A549 treated with ZK216348 at 1 μM for 4 hours (cell line): ENCODE results near the gene UMAD1. TPM values are rescaled to one million over a fixed set of nuclear protein-coding genes. Genes with fewer than 3 reads are reported as not detected.

Experiments
- total RNA-seq: library from RNA; stranded (reverse); fragments of 200-300 nt; extraction: Qiagen RNA extraction; gene quantifications from 5 replicates; pipeline ENCODE4 v1.2.3, GENCODE V29; 2022; ENCODE audit warnings: low read depth

UMAD1 gene
- total RNA-seq, result 6.8 to 11.8 TPM (median 9.5 TPM) in 5 replicates

GRCh38 chr7:7640221-7641128, at the start of gene UMAD1:
Gene UMAD1, plus strand, starts transcription at chr7:7640752. Its CDS starts 32,620 bp downstream, at chr7:7673372.

GRCh38 chr7:7718492-7718891, 77.9 kb downstream of the UMAD1 start, which contains the start of gene RPA3:
Gene RPA3, minus strand, starts transcription at chr7:7718607. Its CDS starts 78,189 bp downstream, at chr7:7640418.

Other genes with a start within 250 kb of the UMAD1 start
- 0.45 to 0.94 TPM (median 0.72 TPM) in 5 replicates for gene COL28A1, start 104.9 kb upstream of the UMAD1 start, total RNA-seq
- gene MIOS, start 73.9 kb upstream of the UMAD1 start, total RNA-seq, result 13.2 to 23.1 TPM (median 20.0 TPM) in 5 replicates
- gene RPA3, start 77.9 kb downstream of the UMAD1 start, total RNA-seq, result 74.2 to 106 TPM (median 95.0 TPM) in 5 replicates